ENCODE data around the gene ESAM.
A peak's percentile ranks its signal among the peaks of the same experiment; 100 is the strongest.
"Not testable (repeated sequence)": the region's sequence is repeated elsewhere in the genome, so short reads cannot be mapped to it uniquely, and the experiment has no call there.

Gene ESAM

GRCh38 chr11:124762105-124762623, at the start of gene ESAM:
TSS of gene ESAM (minus strand) at chr11:124762290. CDS start at chr11:124762154, 136 bp downstream.
- no peak for DNase-seq

GRCh38 chr11:124811399-124812125, 49.5 kb upstream of the ESAM start:
- DNase-seq, result no peak

GRCh38 chr11:124807660-124808270, 45.7 kb upstream of the ESAM start:
- DNase-seq, result no peak

GRCh38 chr11:124807201-124807600, 45.1 kb upstream of the ESAM start:
- no peak for DNase-seq

- DNase-seq, result no peak
Measured at GRCh38 chr11:124804884-124805283, 42.8 kb upstream of the ESAM start.

GRCh38 chr11:124801636-124802312, 39.7 kb upstream of the ESAM start:
- no peak for DNase-seq

- DNase-seq, result no peak
Measured at GRCh38 chr11:124801014-124801413, 38.9 kb upstream of the ESAM start.

- peak; percentile 66 for DNase-seq
Measured at GRCh38 chr11:124800226-124800929, 38.3 kb upstream of the ESAM start, which contains the start of gene MSANTD2. TSS of gene MSANTD2 (minus strand) at chr11:124800406. CDS start at chr11:124800380, 26 bp downstream.

- DNase-seq, result no peak
Measured at GRCh38 chr11:124799348-124800225, 37.5 kb upstream of the ESAM start.

GRCh38 chr11:124798991-124799347, 36.9 kb upstream of the ESAM start:
- DNase-seq, result no peak

- DNase-seq, result no peak
Measured at GRCh38 chr11:124796312-124796711, 34.2 kb upstream of the ESAM start.

GRCh38 chr11:124793466-124794278, 31.6 kb upstream of the ESAM start:
- no peak for DNase-seq

GRCh38 chr11:124791626-124792341, 29.7 kb upstream of the ESAM start:
- no peak for DNase-seq

GRCh38 chr11:124788521-124788920, 26.4 kb upstream of the ESAM start:
- no peak for DNase-seq

GRCh38 chr11:124784051-124784450, 22.0 kb upstream of the ESAM start:
- no peak for DNase-seq

- DNase-seq, result no peak
Measured at GRCh38 chr11:124783002-124783401, 20.9 kb upstream of the ESAM start.

GRCh38 chr11:124779568-124779967, 17.5 kb upstream of the ESAM start:
- no peak for DNase-seq

GRCh38 chr11:124778281-124778680, 16.2 kb upstream of the ESAM start:
- no peak for DNase-seq

GRCh38 chr11:124776865-124777645, 15.0 kb upstream of the ESAM start:
- DNase-seq, result no peak

GRCh38 chr11:124770959-124771358, 8.9 kb upstream of the ESAM start:
- not testable (repeated sequence) for DNase-seq

Data from NK-92 treated with Interleukin-12 subunit alpha and Interleukin-12 subunit beta, amount 100 ng/mL, for 24 hours (cell line).